KOPT-K1 (cell line): ENCODE measurements around the gene NNT.

ENCODE experiments used
- H3K27ac ChIP-seq: fragments of 200-600 bp; sonication (generic); 2 replicates; pipeline ENCODE4 v1.5.1; 2016; ENCODE audit warnings: antibody characterized with exemption, mild to moderate bottlenecking, low read depth, low read length; ENCODE audit not compliant: poor library complexity, severe bottlenecking
- H3K36me3 ChIP-seq: fragments of 200-600 bp; sonication (generic); 2 replicates; pipeline ENCODE4 v1.5.1; 2017; ENCODE audit warnings: antibody characterized with exemption, mild to moderate bottlenecking, low read length, moderate library complexity; ENCODE audit not compliant: insufficient read depth
- H3K9me3 ChIP-seq: fragments of 200-600 bp; sonication (generic); 2 replicates; pipeline ENCODE4 v1.5.1; 2017; ENCODE audit warnings: antibody characterized with exemption, low read length, mild to moderate bottlenecking; ENCODE audit not compliant: insufficient read depth, poor library complexity, severe bottlenecking

NNT gene

GRCh38 chr5:43603344-43604217 is 601 bp downstream of the NNT start:
- H3K9me3 ChIP-seq = no peaks in the 10 kb centered on the region
- H3K36me3 ChIP-seq = peaks cover 29% of the 10 kb centered on the region
- H3K27ac ChIP-seq = peak overlapping the region; percentile 96

GRCh38 chr5:43604699-43605098 is 1.7 kb downstream of the NNT start:
- Histone ChIP-seq H3K36me3 (peaks cover 40% of the 10 kb centered on the region), H3K9me3 (no peaks in the 10 kb centered on the region), H3K27ac (peak overlapping the region; percentile 96)

- Histone ChIP-seq H3K36me3 (peaks cover 54% of the 10 kb centered on the region), H3K27ac (no peak overlapping the region), H3K9me3 (no peaks in the 10 kb centered on the region)
Observed at GRCh38 chr5:43606351-43606750, 3.4 kb downstream of the NNT start.

- H3K9me3 ChIP-seq = no peaks in the 10 kb centered on the region
Observed at GRCh38 chr5:43608406-43608805, 5.4 kb downstream of the NNT start.

GRCh38 chr5:43609752-43610151 is 6.8 kb downstream of the NNT start:
- Histone ChIP-seq H3K9me3 (no peaks in the 10 kb centered on the region), H3K27ac (no peak overlapping the region), H3K36me3 (peaks cover 87% of the 10 kb centered on the region)

More at GRCh38 chr5:43608406-43608805, 5.4 kb downstream of the NNT start:
- no peak overlapping the region for H3K27ac ChIP-seq
- peaks cover 75% of the 10 kb centered on the region for H3K36me3 ChIP-seq

- peaks cover 94% of the 10 kb centered on the region for H3K36me3 ChIP-seq
- H3K9me3 ChIP-seq = no peaks in the 10 kb centered on the region
- H3K27ac ChIP-seq = no peak overlapping the region
Observed at GRCh38 chr5:43613370-43613769, 10.4 kb downstream of the NNT start.

- Histone ChIP-seq H3K27ac (no peak overlapping the region), H3K36me3 (peaks cover 94% of the 10 kb centered on the region), H3K9me3 (no peaks in the 10 kb centered on the region)
Observed at GRCh38 chr5:43615445-43616184, 12.6 kb downstream of the NNT start.

- no peaks in the 10 kb centered on the region for H3K9me3 ChIP-seq
Observed at GRCh38 chr5:43616535-43616934, 13.6 kb downstream of the NNT start.

GRCh38 chr5:43619380-43619779 is 16.4 kb downstream of the NNT start:
- H3K27ac ChIP-seq = no peak overlapping the region
- H3K9me3 ChIP-seq = no peaks in the 10 kb centered on the region
- peaks cover 95% of the 10 kb centered on the region for H3K36me3 ChIP-seq

More at GRCh38 chr5:43616535-43616934, 13.6 kb downstream of the NNT start:
- Histone ChIP-seq H3K36me3 (peaks cover 95% of the 10 kb centered on the region), H3K27ac (no peak overlapping the region)

- Histone ChIP-seq H3K27ac (no peak overlapping the region), H3K9me3 (no peaks in the 10 kb centered on the region), H3K36me3 (peaks cover 98% of the 10 kb centered on the region)
Observed at GRCh38 chr5:43619911-43620310, 16.9 kb downstream of the NNT start.

- Histone ChIP-seq H3K9me3 (no peaks in the 10 kb centered on the region), H3K27ac (no peak overlapping the region), H3K36me3 (peaks cover 97% of the 10 kb centered on the region)
Observed at GRCh38 chr5:43620944-43621505, 18.0 kb downstream of the NNT start.

GRCh38 chr5:43622074-43622473 is 19.1 kb downstream of the NNT start:
- peaks cover 92% of the 10 kb centered on the region for H3K36me3 ChIP-seq
- H3K27ac ChIP-seq = no peak overlapping the region

GRCh38 chr5:43623048-43623680 is 20.2 kb downstream of the NNT start:
- Histone ChIP-seq H3K36me3 (peaks cover 90% of the 10 kb centered on the region), H3K27ac (no peak overlapping the region), H3K9me3 (no peaks in the 10 kb centered on the region)

More at GRCh38 chr5:43622074-43622473, 19.1 kb downstream of the NNT start:
- no peaks in the 10 kb centered on the region for H3K9me3 ChIP-seq

- no peak overlapping the region for H3K27ac ChIP-seq
- no peaks in the 10 kb centered on the region for H3K9me3 ChIP-seq
- peaks cover 85% of the 10 kb centered on the region for H3K36me3 ChIP-seq
Observed at GRCh38 chr5:43627028-43627427, 24.0 kb downstream of the NNT start.
